CD4-positive, CD25-positive, alpha-beta regulatory T cell (primary cell): Measurements from ENCODE around the gene PLXNB3. TPM values are rescaled to one million over a fixed set of nuclear protein-coding genes. Genes with fewer than 3 reads are reported as not detected.
A peak's percentile ranks its signal among the peaks of the same experiment; 100 is the strongest.

Source experiments
- ATAC-seq, 2 donors: fragments of 150-1000 bp; cut with Tn5 transposase; one replicate each; pipeline ENCODE4 v1.10.0; 2021; ENCODE audit warnings: low read depth in 2 of 2, moderate number of reproducible peaks in 2 of 2, moderate library complexity in 1 of 2
- DNase-seq, 3 donors: peaks; one replicate each; pipeline versions ENCODE4 v3.0.0 to v3.0.0-alpha.2; 2012 to 2022; ENCODE audit warnings: mixed read lengths in 1 of 3
- H3K27ac ChIP-seq: one replicate; pipeline ENCODE4 v1.7.0; 2013; ENCODE audit warnings: mild to moderate bottlenecking, low read length; ENCODE audit not compliant: insufficient read depth, poor library complexity, severe bottlenecking
- H3K27me3 ChIP-seq: one replicate; pipeline ENCODE4 v1.7.0; 2013; ENCODE audit warnings: low read length; ENCODE audit not compliant: control insufficient read depth, insufficient read depth
- H3K36me3 ChIP-seq: one replicate; pipeline ENCODE4 v1.7.0; 2013; ENCODE audit warnings: mild to moderate bottlenecking, low read length, moderate library complexity; ENCODE audit not compliant: control insufficient read depth, insufficient read depth
- H3K4me1 ChIP-seq: 2 replicates; pipeline ENCODE4 v1.7.0; 2013; ENCODE audit warnings: mild to moderate bottlenecking, low read length; ENCODE audit not compliant: insufficient read depth, control insufficient read depth, poor library complexity, severe bottlenecking
- H3K4me3 ChIP-seq: one replicate; pipeline ENCODE4 v1.7.0; 2013; ENCODE audit warnings: low read depth, mild to moderate bottlenecking, low read length, moderate library complexity
- H3K9me3 ChIP-seq, 2 experiments: 1 replicate in 1 of 2; 2 replicates in 1 of 2; pipeline ENCODE4 v1.7.0; 2013; ENCODE audit warnings: low read length in 2 of 2, mild to moderate bottlenecking in 1 of 2, moderate library complexity in 1 of 2; ENCODE audit not compliant: control insufficient read depth in 2 of 2
- H3K27ac Mint-ChIP-seq, 3 donors: one replicate each; pipeline ENCODE4 v1.8.0; 2020 to 2022; ENCODE audit warnings: mild to moderate bottlenecking in 3 of 3, mixed read lengths in 3 of 3, moderate library complexity in 2 of 3
- H3K27me3 Mint-ChIP-seq: one replicate; pipeline ENCODE4 v1.8.0; 2022; ENCODE audit warnings: mild to moderate bottlenecking, mixed read lengths
- H3K36me3 Mint-ChIP-seq: one replicate; pipeline ENCODE4 v1.8.0; 2020; ENCODE audit warnings: mixed read lengths
- H3K4me1 Mint-ChIP-seq, 4 donors: one replicate each; pipeline ENCODE4 v1.8.0; 2020 to 2022; ENCODE audit warnings: mixed read lengths in 4 of 4, mild to moderate bottlenecking in 1 of 4
- H3K4me3 Mint-ChIP-seq, 4 donors: one replicate each; pipeline ENCODE4 v1.8.0; 2020 to 2022; ENCODE audit warnings: mild to moderate bottlenecking in 4 of 4, mixed read lengths in 4 of 4, moderate library complexity in 3 of 4
- H3K9me3 Mint-ChIP-seq, 7 donors: one replicate each; pipeline ENCODE4 v1.8.0; 2020 to 2022; ENCODE audit warnings: mixed read lengths in 7 of 7, mild to moderate bottlenecking in 3 of 7, moderate library complexity in 2 of 7
- polyA plus RNA-seq, 4 donors: library from polyadenylated mRNA; unstranded; fragments of 300-500 nt; fragmentation: Illumina TruSeq; gene quantifications; one replicate each; pipeline ENCODE4 v1.2.3, GENCODE V29; 2021
- total RNA-seq: library from RNA; stranded (reverse); gene quantifications from one replicate; pipeline ENCODE4 v1.2.3, GENCODE V29; 2022

PLXNB3 gene
- total RNA-seq: 0.52 TPM
- not detected for polyA plus RNA-seq

DNA sequence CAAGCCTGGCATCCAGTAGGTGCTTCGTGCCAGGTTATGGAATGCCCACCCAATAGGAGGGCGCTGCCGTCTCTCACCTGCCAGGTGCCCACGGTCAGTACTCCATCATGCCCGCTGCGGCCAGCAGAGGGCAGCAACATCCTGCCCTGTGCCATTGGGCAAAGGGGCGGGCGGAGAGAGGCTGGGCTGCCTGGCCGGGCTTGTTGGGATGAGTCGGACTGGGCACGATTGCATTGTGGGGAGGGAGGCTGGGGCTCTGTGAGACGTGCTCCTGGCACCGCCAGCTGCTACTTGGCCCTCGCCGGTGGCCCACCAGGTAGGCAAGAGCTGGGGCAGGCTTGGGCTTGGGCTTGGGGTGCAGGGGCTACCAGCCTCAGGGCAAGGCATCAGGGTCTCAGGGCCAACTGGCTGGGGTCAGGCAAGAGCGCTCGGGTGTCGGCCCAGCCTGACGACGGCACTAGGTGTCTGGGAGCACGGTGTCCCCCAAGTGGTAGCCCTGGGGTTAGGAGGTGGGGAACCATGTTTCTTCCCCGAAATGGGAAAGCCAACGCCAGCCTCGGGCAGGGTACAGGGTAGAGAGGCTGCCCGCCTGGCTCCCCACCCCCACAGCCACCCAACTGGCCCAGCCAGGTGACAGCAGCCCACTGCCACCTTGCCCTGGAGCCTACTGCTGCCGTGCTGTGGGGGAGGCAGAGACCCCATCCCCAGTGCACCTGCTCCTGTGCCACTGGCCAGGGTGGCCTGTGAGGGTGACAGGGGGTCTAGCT, at the start of gene PLXNB3:
Gene PLXNB3 (plus strand): TSS at position 261 of the 767 bp plus-strand sequence. CDS start 1,287 bp downstream, outside the sequence.
- H3K27ac ChIP-seq: no peak within 1 kb of the TSS
- H3K4me1 ChIP-seq: no peaks in the 10 kb centered on the region
- no peak within 1 kb of the TSS for H3K4me3 ChIP-seq
- Mint-ChIP-seq H3K27me3 (no peaks in the 10 kb centered on the region), H3K4me1 (peaks cover 0 to 4% (median 0%) of the 10 kb centered on the region in 4 donors), H3K4me3 (peak within 1 kb of the TSS in 1 of 4 donors; percentile 13), H3K9me3 (no peaks in the 10 kb centered on the region), H3K27ac (no peak within 1 kb of the TSS), H3K36me3 (no peaks in the 10 kb centered on the region)
- no peaks in the 10 kb centered on the region for H3K9me3 ChIP-seq
- peak; percentile 64 to 71 (median 67) for DNase-seq
- H3K27me3 ChIP-seq: no peaks in the 10 kb centered on the region
- no peaks in the 10 kb centered on the region for H3K36me3 ChIP-seq
- ATAC-seq: peak; percentile 77 to 85

DNA sequence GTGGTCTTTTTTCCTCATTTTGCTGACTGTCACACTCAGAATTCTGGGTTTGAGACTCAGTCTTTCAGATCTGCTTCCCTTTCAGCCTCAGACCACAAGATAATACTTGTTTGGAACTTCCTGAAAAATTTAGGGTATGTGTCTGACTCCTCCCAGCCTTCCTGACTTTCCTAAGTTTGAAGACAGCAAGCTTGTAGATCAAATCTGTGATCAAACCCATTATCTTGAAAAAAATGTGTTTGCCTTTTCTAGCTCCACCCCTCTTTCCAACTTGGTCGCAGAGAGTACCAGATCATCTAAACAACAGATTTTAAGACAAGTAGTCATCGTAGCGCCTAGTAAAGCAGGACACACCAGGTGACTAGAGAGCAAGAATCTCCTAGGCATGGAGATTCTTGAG, 49.8 kb upstream of the PLXNB3 start:
- ATAC-seq (no peak), DNase-seq (no peak)
- Histone ChIP-seq H3K4me1 (no peaks in the 10 kb centered on the region), H3K36me3 (peaks cover 39% of the 10 kb centered on the region), H3K27me3 (no peaks in the 10 kb centered on the region), H3K9me3 (no peaks in the 10 kb centered on the region), H3K4me3 (no peak overlapping the region), H3K27ac (no peak overlapping the region)
- Mint-ChIP-seq H3K36me3 (peaks cover 6% of the 10 kb centered on the region), H3K4me3 (no peak overlapping the region), H3K27me3 (no peaks in the 10 kb centered on the region), H3K4me1 (peaks cover 0 to 14% (median 7%) of the 10 kb centered on the region in 4 donors), H3K9me3 (no peaks in the 10 kb centered on the region), H3K27ac (no peak overlapping the region)

DNA sequence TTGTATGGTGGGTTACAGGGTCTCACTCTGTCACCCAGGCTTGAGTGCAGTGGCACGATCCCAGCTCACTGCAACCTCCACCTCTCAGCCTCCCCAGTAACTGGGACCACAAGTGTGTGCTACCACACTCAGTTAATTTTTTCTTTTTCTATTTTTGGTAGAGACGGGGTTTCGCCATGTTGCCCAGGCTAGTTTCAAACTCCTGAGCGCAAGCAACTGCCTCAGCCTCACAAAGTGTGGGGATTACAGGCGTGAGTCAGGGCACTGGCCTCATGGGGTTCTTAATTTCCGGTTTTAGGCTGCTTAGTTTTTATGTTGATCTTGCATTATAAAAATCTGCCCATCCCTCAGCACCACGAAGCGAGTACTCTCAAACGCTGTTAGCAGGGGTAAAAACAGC, 46.6 kb upstream of the PLXNB3 start:
- Histone ChIP-seq H3K27ac (no peak overlapping the region), H3K36me3 (peaks cover 42% of the 10 kb centered on the region), H3K4me3 (no peak overlapping the region), H3K9me3 (no peaks in the 10 kb centered on the region), H3K4me1 (peaks cover 9% of the 10 kb centered on the region), H3K27me3 (no peaks in the 10 kb centered on the region)
- Mint-ChIP-seq H3K4me1 (peaks cover 0 to 24% (median 13%) of the 10 kb centered on the region in 4 donors), H3K36me3 (peaks cover 12% of the 10 kb centered on the region), H3K27me3 (no peaks in the 10 kb centered on the region), H3K9me3 (peaks cover 0 to 1% (median 0%) of the 10 kb centered on the region in 7 donors), H3K4me3 (no peak overlapping the region), H3K27ac (no peak overlapping the region)
- no peak for DNase-seq
- ATAC-seq: no peak

DNA sequence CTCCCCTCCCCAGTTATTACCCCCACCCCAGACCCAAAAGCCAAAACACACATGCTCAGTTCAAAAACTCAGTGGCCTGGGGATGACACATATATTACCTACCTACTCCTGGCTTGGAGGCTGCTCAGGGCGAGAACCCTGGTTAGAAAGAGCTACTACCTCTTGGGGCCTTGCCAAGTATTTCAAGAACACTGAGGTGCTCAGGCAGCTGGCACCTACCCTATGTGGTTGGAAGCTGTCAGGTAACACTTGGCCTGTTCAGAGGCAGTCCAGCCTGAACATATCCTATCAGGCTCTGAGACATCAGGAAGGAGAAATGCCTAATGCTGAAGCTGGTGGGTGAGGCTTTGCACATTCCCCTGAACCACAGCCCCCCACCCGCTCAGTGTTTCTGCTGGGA, 44.8 kb upstream of the PLXNB3 start:
- Histone ChIP-seq H3K27ac (no peak overlapping the region), H3K9me3 (no peaks in the 10 kb centered on the region), H3K4me1 (peaks cover 15% of the 10 kb centered on the region), H3K27me3 (no peaks in the 10 kb centered on the region), H3K36me3 (peaks cover 39% of the 10 kb centered on the region), H3K4me3 (no peak overlapping the region)
- peaks cover 0 to 1% (median 0%) of the 10 kb centered on the region in 7 donors for H3K9me3 Mint-ChIP-seq
- peak overlapping the region in 1 of 4 donors; percentile 32 for H3K4me3 Mint-ChIP-seq
- DNase-seq: no peak
- H3K4me1 Mint-ChIP-seq: peaks cover 0 to 32% (median 13%) of the 10 kb centered on the region in 4 donors
- no peaks in the 10 kb centered on the region for H3K27me3 Mint-ChIP-seq
- no peak for ATAC-seq
- H3K36me3 Mint-ChIP-seq: peaks cover 11% of the 10 kb centered on the region
- H3K27ac Mint-ChIP-seq: peak overlapping the region in 1 of 3 donors; percentile 12

DNA sequence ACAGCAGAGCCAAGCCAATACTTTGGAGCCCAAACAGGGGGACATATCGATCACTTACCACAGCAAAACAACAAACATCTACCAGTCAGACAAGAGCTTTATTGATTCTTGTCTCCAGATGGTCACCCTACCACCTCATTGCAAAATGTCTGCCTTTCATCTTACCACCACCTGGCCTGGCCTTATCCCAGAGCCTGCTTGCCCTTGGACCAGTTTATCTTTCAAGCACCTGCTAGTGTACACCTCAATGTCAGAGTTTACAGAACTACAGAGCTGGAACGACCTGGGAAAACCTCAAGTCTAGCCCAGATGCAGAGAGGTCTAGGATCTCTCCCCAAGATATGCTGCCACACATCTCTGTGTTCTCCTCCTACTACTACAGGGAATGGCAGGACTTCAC, 44.3 kb upstream of the PLXNB3 start:
- H3K27ac ChIP-seq: no peak overlapping the region
- H3K9me3 Mint-ChIP-seq: peaks cover 0 to 1% (median 0%) of the 10 kb centered on the region in 7 donors
- no peak overlapping the region for H3K27ac Mint-ChIP-seq
- peaks cover 15% of the 10 kb centered on the region for H3K4me1 ChIP-seq
- H3K4me3 ChIP-seq: no peak overlapping the region
- peaks cover 0 to 32% (median 13%) of the 10 kb centered on the region in 4 donors for H3K4me1 Mint-ChIP-seq
- ATAC-seq: no peak
- H3K27me3 Mint-ChIP-seq: no peaks in the 10 kb centered on the region
- DNase-seq: no peak
- peak overlapping the region in 1 of 4 donors; percentile 32 for H3K4me3 Mint-ChIP-seq
- H3K27me3 ChIP-seq: no peaks in the 10 kb centered on the region
- peaks cover 9% of the 10 kb centered on the region for H3K36me3 Mint-ChIP-seq
- peaks cover 35% of the 10 kb centered on the region for H3K36me3 ChIP-seq
- no peaks in the 10 kb centered on the region for H3K9me3 ChIP-seq

DNA sequence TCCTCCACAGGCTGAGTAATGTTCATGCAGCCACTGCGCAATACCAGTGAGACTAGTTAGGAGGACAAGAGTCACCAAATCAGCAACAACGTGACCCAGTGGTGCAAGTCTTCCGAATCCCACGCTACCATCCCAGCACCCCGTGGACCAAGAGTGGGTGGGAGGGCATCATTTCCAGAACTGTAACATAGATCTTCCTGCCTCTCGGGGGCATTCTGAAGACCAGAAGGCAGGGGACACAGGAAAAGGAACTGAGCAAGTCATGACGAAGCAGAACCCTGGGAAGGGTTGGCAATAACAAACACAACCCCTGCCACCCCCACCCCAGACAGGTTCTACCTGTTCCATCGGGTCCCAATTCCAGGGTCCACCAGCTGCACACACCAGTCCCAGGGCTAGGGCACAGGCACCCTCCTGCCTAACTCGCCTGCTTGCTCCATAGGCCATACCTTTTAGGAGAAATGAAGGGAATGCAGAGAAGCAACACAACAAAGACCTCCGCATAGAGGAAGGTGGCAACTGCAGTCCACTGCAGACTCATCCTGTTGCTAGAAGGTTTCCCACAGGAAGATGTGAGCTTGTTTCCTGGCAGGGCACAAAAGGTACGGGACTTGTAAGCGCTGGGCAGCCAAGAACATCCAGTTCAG, 41.2 kb upstream of the PLXNB3 start:
- Histone ChIP-seq H3K9me3 (no peaks in the 10 kb centered on the region), H3K27ac (peak overlapping the region; percentile 76), H3K4me3 (peak overlapping the region; percentile 64), H3K4me1 (peaks cover 46% of the 10 kb centered on the region), H3K36me3 (peaks cover 16% of the 10 kb centered on the region), H3K27me3 (no peaks in the 10 kb centered on the region)
- no peaks in the 10 kb centered on the region for H3K27me3 Mint-ChIP-seq
- H3K27ac Mint-ChIP-seq: peak overlapping the region; percentile 75 to 94 (median 87)
- ATAC-seq (no peak), DNase-seq (no peak)
- peaks cover 0 to 44% (median 14%) of the 10 kb centered on the region in 4 donors for H3K4me1 Mint-ChIP-seq
- H3K9me3 Mint-ChIP-seq: peaks cover 0 to 1% (median 0%) of the 10 kb centered on the region in 7 donors
- peak overlapping the region; percentile 86 to 94 (median 90) for H3K4me3 Mint-ChIP-seq
- peaks cover 6% of the 10 kb centered on the region for H3K36me3 Mint-ChIP-seq

DNA sequence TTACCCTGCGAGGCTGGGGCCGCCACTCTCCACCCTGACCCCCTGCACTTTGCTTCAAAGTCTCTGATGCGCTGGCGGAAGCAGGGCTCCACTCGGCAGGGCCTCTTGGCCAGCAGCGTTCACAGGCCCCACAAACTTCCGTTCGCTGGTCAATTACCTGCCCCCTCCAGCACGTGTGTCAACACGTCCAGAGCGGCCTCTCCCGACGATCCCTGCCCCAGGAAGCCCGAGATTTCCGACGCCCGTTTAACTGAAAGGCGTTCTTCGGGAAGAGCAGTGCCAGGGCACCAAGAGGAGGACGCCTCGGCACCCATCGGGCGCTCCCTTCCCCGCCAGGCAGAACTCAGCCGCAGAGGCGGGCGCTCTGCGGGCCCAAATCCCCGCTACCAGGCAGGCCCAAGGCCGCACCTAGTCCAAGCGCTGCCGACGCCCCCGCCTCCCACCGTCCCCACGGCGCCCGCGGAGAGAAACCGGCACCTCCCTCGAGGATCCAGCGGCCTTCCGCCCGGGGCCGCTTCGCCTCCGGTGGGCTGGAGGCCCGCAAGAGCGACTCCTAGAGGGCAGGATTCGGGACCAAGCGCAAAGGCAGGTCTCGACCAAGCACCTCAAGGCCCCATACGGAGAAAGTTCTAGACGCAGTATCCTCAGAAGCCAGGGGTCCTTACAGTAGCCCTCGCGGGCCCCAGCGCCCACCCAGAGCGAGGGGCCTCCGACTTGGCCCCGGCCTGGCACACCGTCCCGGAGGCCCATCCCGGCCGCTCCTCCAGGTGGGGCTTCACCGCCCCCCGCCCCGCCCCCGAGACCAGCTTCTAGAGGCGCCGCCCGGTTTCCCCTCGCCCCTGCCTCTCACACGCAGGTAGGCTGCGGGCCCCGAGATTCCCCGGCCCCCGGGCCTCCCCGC, 40.4 kb upstream of the PLXNB3 start:
- Mint-ChIP-seq H3K27me3 (no peaks in the 10 kb centered on the region), H3K4me1 (peaks cover 0 to 43% (median 13%) of the 10 kb centered on the region in 4 donors), H3K9me3 (peaks cover 0 to 1% (median 0%) of the 10 kb centered on the region in 7 donors), H3K4me3 (peak overlapping the region; percentile 86 to 94 (median 90)), H3K36me3 (peaks cover 6% of the 10 kb centered on the region), H3K27ac (peak overlapping the region; percentile 75 to 94 (median 87))
- peak; percentile 34 to 60 (median 57) for DNase-seq
- ATAC-seq: peak; percentile 6 to 13
- Histone ChIP-seq H3K27ac (peak overlapping the region; percentile 76), H3K27me3 (no peaks in the 10 kb centered on the region), H3K36me3 (peaks cover 16% of the 10 kb centered on the region), H3K9me3 (no peaks in the 10 kb centered on the region), H3K4me3 (peak overlapping the region; percentile 64), H3K4me1 (peaks cover 46% of the 10 kb centered on the region)
